Brain microvascular endothelial cell (primary cell): ENCODE data around the gene EXD2.

Source experiments
- DNase-seq: peaks from one replicate; pipeline ENCODE4 v3.0.0-alpha.2; 2020
- H3K27ac ChIP-seq: fragments of 250-450 bp; sonication (Bioruptor Pico); 2 replicates; pipeline ENCODE4 v1.5.1; 2020; ENCODE audit warnings: mild to moderate bottlenecking, moderate library complexity
- H3K27me3 ChIP-seq: fragments of 250-450 bp; sonication (Bioruptor Pico); replicated peaks from 2 replicates; pipeline ENCODE4 v1.5.1; 2020; ENCODE audit warnings: mild to moderate bottlenecking
- H3K36me3 ChIP-seq: fragments of 250-450 bp; sonication (Bioruptor Pico); replicated peaks from 2 replicates; pipeline ENCODE4 v1.5.1; 2020; ENCODE audit warnings: mild to moderate bottlenecking
- H3K4me3 ChIP-seq: 2 replicates; pipeline ENCODE4 v1.5.1; 2011; ENCODE audit warnings: low read depth, mild to moderate bottlenecking, control low read depth, low read length, moderate library complexity
- in situ Hi-C: cut with HindIII; loops from 2 replicates; pipeline ENCODE4 v1.10.0; 2017; ENCODE audit warnings: low sequenced_read_pairs, low pct_ligation_motif_present
- TF ChIP-seq, protein P1 (sequence below): IDR thresholded peaks from 2 replicates; pipeline ENCODE4 v1.5.1; 2011; ENCODE audit warnings: low read depth, mild to moderate bottlenecking, moderate library complexity, low read length, control low read depth, inconsistent platforms; ENCODE audit errors: missing control alignments

Gene EXD2, protein sequence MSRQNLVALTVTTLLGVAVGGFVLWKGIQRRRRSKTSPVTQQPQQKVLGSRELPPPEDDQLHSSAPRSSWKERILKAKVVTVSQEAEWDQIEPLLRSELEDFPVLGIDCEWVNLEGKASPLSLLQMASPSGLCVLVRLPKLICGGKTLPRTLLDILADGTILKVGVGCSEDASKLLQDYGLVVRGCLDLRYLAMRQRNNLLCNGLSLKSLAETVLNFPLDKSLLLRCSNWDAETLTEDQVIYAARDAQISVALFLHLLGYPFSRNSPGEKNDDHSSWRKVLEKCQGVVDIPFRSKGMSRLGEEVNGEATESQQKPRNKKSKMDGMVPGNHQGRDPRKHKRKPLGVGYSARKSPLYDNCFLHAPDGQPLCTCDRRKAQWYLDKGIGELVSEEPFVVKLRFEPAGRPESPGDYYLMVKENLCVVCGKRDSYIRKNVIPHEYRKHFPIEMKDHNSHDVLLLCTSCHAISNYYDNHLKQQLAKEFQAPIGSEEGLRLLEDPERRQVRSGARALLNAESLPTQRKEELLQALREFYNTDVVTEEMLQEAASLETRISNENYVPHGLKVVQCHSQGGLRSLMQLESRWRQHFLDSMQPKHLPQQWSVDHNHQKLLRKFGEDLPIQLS

DNA sequence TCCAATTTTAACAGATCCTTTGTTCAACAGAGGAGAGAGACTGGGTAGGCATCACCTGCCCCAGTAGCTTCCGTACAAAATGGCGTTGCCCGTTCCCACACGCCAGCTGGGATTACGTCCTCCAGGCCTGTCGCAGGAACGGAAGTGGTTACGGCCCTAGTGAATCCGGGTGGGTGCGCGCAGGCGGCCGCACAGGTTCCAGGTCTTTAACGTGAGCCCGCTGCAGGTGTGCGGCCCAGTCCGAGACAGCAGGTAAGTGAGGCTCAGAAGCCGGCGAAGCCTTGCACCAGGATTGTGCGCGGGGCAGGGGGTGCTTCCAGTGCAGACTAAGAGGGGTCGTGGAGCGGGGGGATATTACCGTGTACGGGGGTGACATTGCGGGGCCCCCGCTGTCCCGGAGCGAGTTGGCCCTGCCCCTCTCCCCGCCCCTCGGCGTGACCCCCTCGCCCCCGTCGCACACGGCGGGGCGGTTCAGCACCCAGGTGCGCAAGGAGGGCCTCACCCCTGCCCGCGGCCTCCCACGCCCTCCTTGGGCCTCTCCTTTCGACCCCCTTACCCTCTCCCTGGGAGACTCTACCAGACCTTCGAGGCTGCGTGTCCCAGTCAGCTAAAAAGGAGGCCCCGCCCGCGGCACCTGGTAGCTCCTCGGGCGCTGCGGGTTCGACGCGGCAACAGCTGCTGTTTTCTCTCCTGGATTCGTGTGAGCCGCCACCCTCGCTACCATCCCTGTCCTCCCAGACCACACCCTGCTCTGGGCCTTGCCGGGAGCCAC, at the start of gene EXD2:
TSS of gene EXD2 (plus strand) at position 159 of the 772 bp plus-strand sequence. CDS start 17,973 bp downstream, outside the sequence.
- Histone ChIP-seq H3K27ac (peak within 1 kb of the TSS; percentile 43), H3K27me3 (no peaks in the 10 kb centered on the region), H3K4me3 (peak within 1 kb of the TSS; percentile 95), H3K36me3 (no peaks in the 10 kb centered on the region)
- TF ChIP-seq, protein P1, sequence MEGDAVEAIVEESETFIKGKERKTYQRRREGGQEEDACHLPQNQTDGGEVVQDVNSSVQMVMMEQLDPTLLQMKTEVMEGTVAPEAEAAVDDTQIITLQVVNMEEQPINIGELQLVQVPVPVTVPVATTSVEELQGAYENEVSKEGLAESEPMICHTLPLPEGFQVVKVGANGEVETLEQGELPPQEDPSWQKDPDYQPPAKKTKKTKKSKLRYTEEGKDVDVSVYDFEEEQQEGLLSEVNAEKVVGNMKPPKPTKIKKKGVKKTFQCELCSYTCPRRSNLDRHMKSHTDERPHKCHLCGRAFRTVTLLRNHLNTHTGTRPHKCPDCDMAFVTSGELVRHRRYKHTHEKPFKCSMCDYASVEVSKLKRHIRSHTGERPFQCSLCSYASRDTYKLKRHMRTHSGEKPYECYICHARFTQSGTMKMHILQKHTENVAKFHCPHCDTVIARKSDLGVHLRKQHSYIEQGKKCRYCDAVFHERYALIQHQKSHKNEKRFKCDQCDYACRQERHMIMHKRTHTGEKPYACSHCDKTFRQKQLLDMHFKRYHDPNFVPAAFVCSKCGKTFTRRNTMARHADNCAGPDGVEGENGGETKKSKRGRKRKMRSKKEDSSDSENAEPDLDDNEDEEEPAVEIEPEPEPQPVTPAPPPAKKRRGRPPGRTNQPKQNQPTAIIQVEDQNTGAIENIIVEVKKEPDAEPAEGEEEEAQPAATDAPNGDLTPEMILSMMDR = no peak
- peak; percentile 71 for DNase-seq
- in situ Hi-C loops = no loop called here

DNA sequence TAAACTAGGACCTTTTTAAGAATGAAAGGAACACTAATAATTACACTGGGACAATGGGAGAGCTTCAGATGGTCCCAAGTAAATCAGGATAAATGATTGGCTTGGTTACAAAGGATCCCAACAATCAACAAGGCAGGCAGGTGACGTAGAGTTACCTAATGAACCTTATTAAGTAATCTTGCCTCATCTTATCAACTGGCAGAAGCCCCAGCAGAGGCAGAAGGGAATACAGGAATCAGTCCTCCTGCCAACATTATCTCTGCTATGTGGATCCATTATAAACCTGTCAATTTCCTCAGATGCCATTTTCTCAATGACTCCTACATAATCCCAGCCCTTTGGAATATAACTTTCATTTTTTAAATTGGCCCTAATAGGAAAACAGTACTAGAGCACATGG, 49.7 kb upstream of the EXD2 start:
- H3K27me3 ChIP-seq = no peaks in the 10 kb centered on the region
- TF ChIP-seq, protein P1 = no peak
- no peak overlapping the region for H3K27ac ChIP-seq
- in situ Hi-C loops = no loop called here
- DNase-seq = no peak
- no peak overlapping the region for H3K4me3 ChIP-seq
- H3K36me3 ChIP-seq = no peaks in the 10 kb centered on the region

DNA sequence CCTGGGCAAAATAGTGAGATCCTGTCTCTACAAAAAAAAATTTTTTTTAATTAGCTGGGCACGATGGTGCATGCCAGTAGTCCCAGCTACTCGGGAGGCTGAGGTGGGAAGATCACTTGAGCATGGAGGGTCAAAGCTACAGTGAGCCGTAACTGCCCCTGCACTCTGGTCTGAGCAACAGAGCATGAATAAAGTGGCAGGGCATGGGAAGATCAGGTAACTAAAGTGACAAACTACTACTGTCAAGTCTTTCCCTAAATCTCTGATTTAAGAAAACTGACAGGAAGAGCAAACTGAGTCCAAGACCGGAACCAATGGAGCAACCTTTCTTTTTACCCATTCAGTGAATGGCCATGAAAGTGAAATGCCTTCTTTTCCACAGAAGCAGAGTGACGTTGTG, 49.2 kb upstream of the EXD2 start:
- H3K27me3 ChIP-seq = no peaks in the 10 kb centered on the region

DNA sequence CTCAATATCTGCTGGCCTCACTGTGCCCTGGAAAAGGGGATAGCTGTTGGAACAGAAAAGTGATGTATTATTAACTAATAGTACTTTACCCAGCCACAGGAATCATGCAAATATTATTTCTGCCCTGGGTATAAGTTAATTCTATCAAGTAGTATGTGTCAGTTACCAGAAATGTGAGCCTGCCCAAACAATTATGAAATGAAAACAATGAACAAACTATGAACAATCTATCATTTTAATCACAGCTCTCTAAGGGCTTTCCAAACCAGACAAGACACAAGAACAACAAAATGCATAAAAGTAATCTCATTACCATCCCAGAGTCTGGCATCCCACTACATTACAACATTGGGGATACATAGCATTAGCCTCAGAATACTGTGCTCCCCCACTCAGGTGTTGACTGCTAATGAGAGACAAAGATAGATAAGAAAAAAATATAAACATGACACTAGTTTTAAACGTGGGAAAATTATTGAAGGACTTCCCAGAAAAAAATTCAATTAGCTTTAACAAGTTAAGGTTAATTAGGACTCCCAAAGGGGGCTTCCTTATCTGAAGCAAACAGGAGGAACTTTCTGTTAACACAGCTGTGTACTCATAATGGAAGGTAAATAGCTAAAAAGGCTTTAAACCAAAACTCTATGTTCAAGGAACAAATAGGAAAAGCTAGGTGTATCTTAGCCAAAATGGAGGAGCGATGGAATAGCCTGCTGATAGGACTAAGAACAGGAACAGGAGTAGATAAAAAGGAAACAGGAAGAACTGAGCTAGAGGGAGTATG, 41.6 kb upstream of the EXD2 start:
- Histone ChIP-seq H3K36me3 (peaks cover 9% of the 10 kb centered on the region), H3K4me3 (no peak overlapping the region), H3K27ac (no peak overlapping the region), H3K27me3 (no peaks in the 10 kb centered on the region)
- in situ Hi-C loops = no loop called here
- DNase-seq = no peak
- TF ChIP-seq, protein P1 = no peak

More for the DNA sequence above, 49.2 kb upstream of the EXD2 start:
- TF ChIP-seq, protein P1 = no peak
- DNase-seq = no peak
- Histone ChIP-seq H3K36me3 (peaks cover under 1% of the 10 kb centered on the region), H3K4me3 (no peak overlapping the region), H3K27ac (no peak overlapping the region)
- in situ Hi-C loops = no loop called here

DNA sequence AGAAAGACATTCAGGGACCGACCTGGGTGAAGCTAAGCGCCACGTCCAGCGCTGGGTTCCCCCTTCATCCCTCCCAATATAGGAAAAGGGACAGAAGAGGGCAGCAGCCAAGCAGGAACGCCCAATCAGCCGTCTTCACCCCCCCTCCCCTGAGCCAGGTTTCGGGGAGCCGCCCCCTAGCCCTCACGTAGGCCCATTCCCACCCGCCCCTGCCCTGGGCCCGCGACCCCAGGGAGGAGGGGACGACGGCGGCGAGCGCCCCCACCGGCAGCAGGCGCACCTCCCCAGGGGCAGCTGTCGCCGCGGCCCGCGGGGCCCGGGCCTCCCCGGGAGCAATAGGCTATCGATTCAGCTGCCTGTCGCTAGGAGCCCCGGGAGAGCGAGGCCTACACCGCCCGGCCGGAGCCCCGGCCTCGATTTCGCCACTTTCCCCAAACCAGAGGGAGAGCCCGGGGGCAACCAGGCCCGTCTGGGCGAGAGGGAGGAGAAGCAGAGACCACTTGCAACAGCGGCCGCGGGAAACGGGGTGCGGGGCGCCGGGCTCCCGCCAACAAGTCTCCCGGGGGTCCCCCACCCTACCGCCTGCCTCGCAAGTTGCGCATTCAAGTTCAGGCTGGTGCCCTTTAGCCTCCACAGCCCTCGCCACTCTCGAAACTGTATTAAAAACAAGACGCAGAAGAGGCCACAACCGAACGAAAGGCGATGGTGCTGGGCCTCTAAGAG, 39.7 kb upstream of the EXD2 start:
- H3K4me3 ChIP-seq = peak overlapping the region; percentile 86
- peaks cover 9% of the 10 kb centered on the region for H3K36me3 ChIP-seq
- in situ Hi-C loops = no loop called here
- no peaks in the 10 kb centered on the region for H3K27me3 ChIP-seq
- no peak for DNase-seq
- peak overlapping the region; percentile 24 for H3K27ac ChIP-seq
- TF ChIP-seq, protein P1 = peak; percentile 22
